HFF-Myc (cell line): Measurements from ENCODE around the gene LIN28A.

Experiments
- DNase-seq: peaks from one replicate; pipeline ENCODE4 v3.0.0-alpha.2; 2011; ENCODE audit warnings: low read depth; ENCODE audit errors: extremely low read depth
- H3K4me3 ChIP-seq: replicated peaks from 2 replicates; pipeline ENCODE4 v1.5.1; 2011; ENCODE audit warnings: low read depth, mild to moderate bottlenecking, control low read depth, low read length
- CTCF ChIP-seq: IDR thresholded peaks from 2 replicates; pipeline ENCODE4 v1.5.1; 2012; ENCODE audit warnings: mild to moderate bottlenecking, low read depth, low read length, control low read depth; ENCODE audit errors: missing control alignments

LIN28A gene

GRCh38 chr1:26410706-26411623, at the start of gene LIN28A:
Gene LIN28A (plus strand): TSS chr1:26410817. CDS start chr1:26410892, 75 bp downstream.
- no peak for TF ChIP-seq CTCF
- DNase-seq, result no peak

GRCh38 chr1:26361605-26362122, 49.0 kb upstream of the LIN28A start:
- no peak for DNase-seq
- no peak overlapping the region for H3K4me3 ChIP-seq
- no peak for TF ChIP-seq CTCF

More at GRCh38 chr1:26410706-26411623, at the start of gene LIN28A:
- no peak within 1 kb of the TSS for H3K4me3 ChIP-seq

GRCh38 chr1:26362331-26362730, 48.3 kb upstream of the LIN28A start:
- no peak for TF ChIP-seq CTCF
- no peak overlapping the region for H3K4me3 ChIP-seq
- no peak for DNase-seq

GRCh38 chr1:26363549-26364448, 46.8 kb upstream of the LIN28A start:
- peak; percentile 54 for DNase-seq
- TF ChIP-seq CTCF, result peak; percentile 99
- H3K4me3 ChIP-seq, result no peak overlapping the region

GRCh38 chr1:26364956-26365355, 45.7 kb upstream of the LIN28A start:
- no peak for TF ChIP-seq CTCF

GRCh38 chr1:26367441-26367840, 43.2 kb upstream of the LIN28A start:
- DNase-seq, result no peak
- no peak overlapping the region for H3K4me3 ChIP-seq
- no peak for TF ChIP-seq CTCF

More at GRCh38 chr1:26364956-26365355, 45.7 kb upstream of the LIN28A start:
- DNase-seq, result no peak
- H3K4me3 ChIP-seq, result no peak overlapping the region
